T-helper 2 cell treated with Interferon-gamma antibody and Interleukin-4, amounts not matched to agents 5 μg/mL and 100 μg/mL, for 36 hours (primary cell): ENCODE results near the gene RBBP9.
A peak's percentile ranks its signal among the peaks of the same experiment; 100 is the strongest.
"Not testable (repeated sequence)": the region's sequence is repeated elsewhere in the genome, so short reads cannot be mapped to it uniquely, and the experiment has no call there.

Experiments
- DNase-seq: peaks from one replicate; pipeline ENCODE4 v3.0.0; 2021; ENCODE audit warnings: low spot score
- H3K27ac Mint-ChIP-seq: one replicate; pipeline ENCODE4 v1.8.0; 2021; ENCODE audit warnings: mild to moderate bottlenecking, mixed read lengths
- H3K27me3 Mint-ChIP-seq: one replicate; pipeline ENCODE4 v1.8.0; 2021; ENCODE audit warnings: low read depth, mixed read lengths
- H3K36me3 Mint-ChIP-seq: one replicate; pipeline ENCODE4 v1.8.0; 2021; ENCODE audit warnings: low read depth, mixed read lengths
- H3K4me1 Mint-ChIP-seq: one replicate; pipeline ENCODE4 v1.8.0; 2021; ENCODE audit warnings: low read depth, mixed read lengths
- H3K4me3 Mint-ChIP-seq: one replicate; pipeline ENCODE4 v1.8.0; 2022; ENCODE audit warnings: mild to moderate bottlenecking, moderate library complexity, mixed read lengths
- H3K9me3 Mint-ChIP-seq: one replicate; pipeline ENCODE4 v1.8.0; 2021; ENCODE audit warnings: mixed read lengths

The RBBP9 gene

GRCh38 chr20:18523066-18523465, 26.0 kb upstream of the RBBP9 start:
- Mint-ChIP-seq H3K9me3 (no peaks in the 10 kb centered on the region), H3K4me1 (no peaks in the 10 kb centered on the region), H3K36me3 (peaks cover 29% of the 10 kb centered on the region), H3K27me3 (no peaks in the 10 kb centered on the region), H3K4me3 (no peak overlapping the region), H3K27ac (no peak overlapping the region)
- no peak for DNase-seq

- H3K4me1 Mint-ChIP-seq, H3K9me3 Mint-ChIP-seq, H3K27ac Mint-ChIP-seq, DNase-seq, H3K27me3 Mint-ChIP-seq, H3K4me3 Mint-ChIP-seq: not testable (repeated sequence)
- H3K36me3 Mint-ChIP-seq = peaks cover 20% of the 10 kb centered on the region
These were observed 25.0 kb upstream of the RBBP9 start for GRCh38 chr20:18522066-18522465.

- Mint-ChIP-seq H3K4me1 (peaks cover 9% of the 10 kb centered on the region), H3K27ac (no peak overlapping the region), H3K36me3 (peaks cover 25% of the 10 kb centered on the region), H3K9me3 (no peaks in the 10 kb centered on the region), H3K4me3 (no peak overlapping the region), H3K27me3 (no peaks in the 10 kb centered on the region)
- DNase-seq = no peak
These were observed 18.9 kb upstream of the RBBP9 start for GRCh38 chr20:18515973-18516372.

- DNase-seq = no peak
- Mint-ChIP-seq H3K27ac (no peak overlapping the region), H3K27me3 (no peaks in the 10 kb centered on the region), H3K4me1 (peaks cover 17% of the 10 kb centered on the region), H3K9me3 (no peaks in the 10 kb centered on the region), H3K36me3 (peaks cover 35% of the 10 kb centered on the region), H3K4me3 (no peak overlapping the region)
These were observed 17.1 kb upstream of the RBBP9 start for GRCh38 chr20:18514127-18514526.

GRCh38 chr20:18513208-18513607, 16.2 kb upstream of the RBBP9 start:
- no peak for DNase-seq
- Mint-ChIP-seq H3K4me1 (peaks cover 25% of the 10 kb centered on the region), H3K27ac (no peak overlapping the region), H3K9me3 (no peaks in the 10 kb centered on the region), H3K36me3 (peaks cover 42% of the 10 kb centered on the region), H3K27me3 (no peaks in the 10 kb centered on the region), H3K4me3 (no peak overlapping the region)

GRCh38 chr20:18511571-18511970, 14.5 kb upstream of the RBBP9 start:
- Mint-ChIP-seq H3K27me3 (no peaks in the 10 kb centered on the region), H3K36me3 (peaks cover 45% of the 10 kb centered on the region), H3K27ac (peak overlapping the region; percentile 45), H3K9me3 (no peaks in the 10 kb centered on the region), H3K4me3 (no peak overlapping the region), H3K4me1 (peaks cover 32% of the 10 kb centered on the region)
- no peak for DNase-seq

GRCh38 chr20:18507218-18508191, 10.5 kb upstream of the RBBP9 start, which contains the start of gene SEC23B:
Gene SEC23B, plus strand, starts transcription at chr20:18507940. Its CDS starts 2,896 bp downstream, at chr20:18510836.
- H3K4me3 Mint-ChIP-seq = peak within 1 kb of the TSS; percentile 99
- peak within 1 kb of the TSS; percentile 100 for H3K27ac Mint-ChIP-seq
- peak; percentile 98 for DNase-seq
- no peaks in the 10 kb centered on the region for H3K27me3 Mint-ChIP-seq
- no peaks in the 10 kb centered on the region for H3K9me3 Mint-ChIP-seq
- peaks cover 32% of the 10 kb centered on the region for H3K4me1 Mint-ChIP-seq
- peaks cover 32% of the 10 kb centered on the region for H3K36me3 Mint-ChIP-seq

- no peaks in the 10 kb centered on the region for H3K27me3 Mint-ChIP-seq
- H3K9me3 Mint-ChIP-seq = no peaks in the 10 kb centered on the region
- peak overlapping the region; percentile 99 for H3K4me3 Mint-ChIP-seq
- H3K4me1 Mint-ChIP-seq = peaks cover 32% of the 10 kb centered on the region
- H3K27ac Mint-ChIP-seq = peak overlapping the region; percentile 100
- DNase-seq = peak; percentile 26
- H3K36me3 Mint-ChIP-seq = peaks cover 28% of the 10 kb centered on the region
These were observed 9.7 kb upstream of the RBBP9 start for GRCh38 chr20:18506744-18507143.

GRCh38 chr20:18504479-18505060, 7.5 kb upstream of the RBBP9 start:
- peaks cover 22% of the 10 kb centered on the region for H3K4me1 Mint-ChIP-seq
- H3K27ac Mint-ChIP-seq = no peak overlapping the region
- no peak overlapping the region for H3K4me3 Mint-ChIP-seq
- no peaks in the 10 kb centered on the region for H3K27me3 Mint-ChIP-seq
- DNase-seq = no peak
- H3K36me3 Mint-ChIP-seq = peaks cover 12% of the 10 kb centered on the region
- no peaks in the 10 kb centered on the region for H3K9me3 Mint-ChIP-seq

GRCh38 chr20:18501672-18502071, 4.6 kb upstream of the RBBP9 start:
- not testable (repeated sequence) for H3K27me3 Mint-ChIP-seq, H3K36me3 Mint-ChIP-seq, H3K4me1 Mint-ChIP-seq, DNase-seq, H3K9me3 Mint-ChIP-seq, H3K27ac Mint-ChIP-seq, H3K4me3 Mint-ChIP-seq

- DNase-seq = no peak
- peak overlapping the region; percentile 98 for H3K4me3 Mint-ChIP-seq
- H3K4me1 Mint-ChIP-seq = peaks cover 18% of the 10 kb centered on the region
- peaks cover 8% of the 10 kb centered on the region for H3K36me3 Mint-ChIP-seq
- no peaks in the 10 kb centered on the region for H3K9me3 Mint-ChIP-seq
- no peaks in the 10 kb centered on the region for H3K27me3 Mint-ChIP-seq
- peak overlapping the region; percentile 82 for H3K27ac Mint-ChIP-seq
These were observed 578 bp upstream of the RBBP9 start for GRCh38 chr20:18497603-18498002.

GRCh38 chr20:18496042-18496441, 983 bp downstream of the RBBP9 start:
- no peak for DNase-seq
- no peak overlapping the region for H3K27ac Mint-ChIP-seq
- peaks cover 14% of the 10 kb centered on the region for H3K36me3 Mint-ChIP-seq
- peaks cover 18% of the 10 kb centered on the region for H3K4me1 Mint-ChIP-seq
- no peaks in the 10 kb centered on the region for H3K9me3 Mint-ChIP-seq
- peak overlapping the region; percentile 98 for H3K4me3 Mint-ChIP-seq
- H3K27me3 Mint-ChIP-seq = no peaks in the 10 kb centered on the region

- H3K36me3 Mint-ChIP-seq = peaks cover 36% of the 10 kb centered on the region
- H3K9me3 Mint-ChIP-seq = no peaks in the 10 kb centered on the region
- peaks cover 3% of the 10 kb centered on the region for H3K4me1 Mint-ChIP-seq
- DNase-seq = no peak
- H3K27me3 Mint-ChIP-seq = no peaks in the 10 kb centered on the region
- H3K27ac Mint-ChIP-seq = no peak overlapping the region
- no peak overlapping the region for H3K4me3 Mint-ChIP-seq
These were observed 8.7 kb downstream of the RBBP9 start for GRCh38 chr20:18488301-18488700.

GRCh38 chr20:18481596-18481995, 15.4 kb downstream of the RBBP9 start:
- peaks cover 29% of the 10 kb centered on the region for H3K36me3 Mint-ChIP-seq
- H3K27ac Mint-ChIP-seq = no peak overlapping the region

More at GRCh38 chr20:18481596-18481995, 15.4 kb downstream of the RBBP9 start:
- Mint-ChIP-seq H3K27me3 (no peaks in the 10 kb centered on the region), H3K4me1 (no peaks in the 10 kb centered on the region), H3K9me3 (no peaks in the 10 kb centered on the region), H3K4me3 (no peak overlapping the region)
- no peak for DNase-seq
